Stimulated activated CD4-positive, alpha-beta T cell treated with anti-CD3 and anti-CD28 coated beads, Interleukin-15, amount 100 ng/mL, for 48 hours (primary cell): ENCODE data around the gene MGAT5.
"Not testable (repeated sequence)": the region's sequence is repeated elsewhere in the genome, so short reads cannot be mapped to it uniquely, and the experiment has no call there.

Experiments
- DNase-seq, 2 donors: peaks; one replicate each; pipeline ENCODE4 v3.0.0-alpha.2; 2020; ENCODE audit warnings: low read depth in 2 of 2

MGAT5 gene

DNA sequence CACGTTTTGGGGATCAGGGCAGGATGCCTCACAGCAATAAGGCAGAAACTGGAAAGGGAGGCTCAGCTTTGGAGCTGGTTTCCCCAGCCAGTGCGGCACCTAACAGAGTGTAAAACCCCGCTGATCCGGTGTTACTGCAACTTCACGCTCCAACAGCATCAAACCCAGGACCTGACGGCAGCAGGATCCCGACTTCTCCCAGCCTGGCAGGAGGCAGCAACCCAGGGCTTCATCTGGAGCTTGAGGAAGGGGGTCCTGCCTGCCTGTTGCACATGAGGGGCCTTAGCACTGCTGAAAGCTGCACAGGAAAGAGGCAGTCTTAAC, 209.8 kb downstream of the MGAT5 start:
- no peak for DNase-seq

- no peak for DNase-seq
These were observed 211.6 kb downstream of the MGAT5 start for GRCh38 chr2:134465228-134466105.

DNA sequence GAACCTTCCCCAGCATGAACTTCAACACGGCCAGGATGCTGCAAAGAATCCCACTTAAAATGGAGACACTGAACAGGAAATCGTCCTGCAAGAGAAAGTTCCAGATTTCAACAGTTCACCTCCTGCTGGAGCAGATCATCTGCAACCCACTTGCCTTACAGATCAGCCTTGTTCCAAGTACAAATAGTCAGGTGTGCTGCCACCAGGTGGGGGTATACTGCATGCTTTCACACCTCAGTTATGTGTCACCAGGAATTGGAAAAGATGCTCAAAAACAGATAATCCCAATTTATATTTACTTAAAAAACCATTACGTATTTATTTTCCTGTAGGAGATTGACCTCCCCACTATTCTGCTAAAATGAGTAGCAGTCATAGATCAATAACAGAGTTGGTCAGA, 212.3 kb downstream of the MGAT5 start:
- DNase-seq = no peak

DNA sequence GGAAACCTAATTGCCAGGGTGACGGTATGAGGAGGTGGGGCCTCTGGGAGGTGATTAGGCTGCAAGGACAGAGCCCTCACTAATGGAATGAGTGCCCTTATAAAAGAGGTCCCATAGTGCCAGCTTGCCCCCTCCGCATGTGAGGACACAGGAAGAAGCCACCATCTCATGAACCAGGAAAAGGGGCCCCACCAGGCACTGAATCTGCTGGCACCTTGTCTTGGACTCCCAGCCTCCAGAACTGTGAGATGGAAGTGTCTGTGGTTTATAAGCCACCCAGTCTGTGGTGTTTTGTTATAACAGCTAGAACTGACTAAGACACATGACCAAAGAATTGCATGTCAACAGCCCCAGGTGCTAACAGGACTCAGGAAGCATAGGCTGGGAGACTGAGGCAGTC, 214.3 kb downstream of the MGAT5 start:
- no peak for DNase-seq

DNA sequence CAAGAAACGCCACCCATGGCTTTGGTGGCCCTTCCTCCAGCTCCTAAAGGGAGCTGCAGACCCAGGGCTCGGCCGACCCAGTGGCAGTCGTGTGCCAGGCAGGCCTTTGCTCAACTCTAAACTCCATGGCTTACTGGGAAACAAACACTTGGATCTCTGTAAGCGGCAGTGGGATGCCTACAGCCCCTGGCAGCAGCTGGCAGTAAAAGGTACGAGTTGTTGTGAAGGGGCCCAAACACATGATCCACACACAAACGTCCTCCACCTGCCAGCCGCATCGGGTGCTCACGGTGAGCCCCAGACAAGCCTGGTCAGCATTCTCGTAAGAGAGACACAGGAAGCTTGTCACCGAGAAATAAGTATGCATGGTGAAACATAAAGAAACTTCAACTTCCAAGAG, 214.9 kb downstream of the MGAT5 start:
- DNase-seq = no peak

DNA sequence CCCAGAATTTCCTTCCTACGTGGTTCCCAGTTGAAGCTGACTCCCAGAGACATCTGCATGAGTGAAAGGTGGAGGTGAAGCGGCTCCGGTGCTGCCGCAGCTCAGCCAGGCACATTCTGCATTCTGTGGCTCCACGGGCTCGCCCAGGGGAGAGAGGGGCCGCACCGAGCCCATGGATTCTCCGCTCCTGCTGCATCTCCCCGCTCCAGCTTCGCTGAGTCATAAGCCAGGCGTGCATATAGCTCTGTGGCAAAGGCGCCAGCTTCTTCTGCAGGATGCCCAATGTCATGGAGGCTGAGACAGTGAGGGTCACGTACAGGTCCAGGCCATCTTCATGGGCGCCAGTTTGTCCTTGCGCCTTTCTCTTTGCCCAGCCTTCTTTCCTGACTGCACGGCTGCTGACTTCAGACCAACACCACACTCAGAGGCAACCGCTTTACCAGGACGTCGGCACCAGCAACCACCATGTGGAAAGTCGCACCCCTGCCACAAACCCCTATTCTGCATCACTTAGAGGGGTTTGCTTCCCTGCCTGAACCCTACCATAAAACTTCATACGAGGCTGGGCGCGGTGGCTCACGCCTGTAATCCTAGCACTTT, 215.7 kb downstream of the MGAT5 start:
- DNase-seq = no peak

GRCh38 chr2:134470561-134471168, 216.8 kb downstream of the MGAT5 start:
- no peak for DNase-seq

DNA sequence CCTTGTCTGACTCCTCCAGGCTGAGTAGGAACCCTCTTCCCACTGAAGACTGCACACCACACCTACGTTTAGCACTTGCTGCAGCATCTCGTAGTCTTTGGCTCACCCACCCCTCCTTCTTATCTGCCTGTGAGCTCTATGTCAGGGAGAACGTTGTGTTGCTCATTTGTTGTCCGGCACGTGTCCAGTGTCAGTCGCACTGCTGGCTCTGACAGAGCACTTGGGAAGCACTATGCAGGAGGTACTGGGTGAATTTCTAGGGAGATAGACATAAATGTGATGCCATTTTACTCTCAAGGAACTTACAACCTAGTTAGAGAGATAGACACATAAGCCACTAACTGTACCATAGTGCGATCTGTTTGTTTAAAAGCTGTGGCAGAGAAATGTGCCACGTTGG, 223.1 kb downstream of the MGAT5 start:
- DNase-seq = not testable (repeated sequence)

DNA sequence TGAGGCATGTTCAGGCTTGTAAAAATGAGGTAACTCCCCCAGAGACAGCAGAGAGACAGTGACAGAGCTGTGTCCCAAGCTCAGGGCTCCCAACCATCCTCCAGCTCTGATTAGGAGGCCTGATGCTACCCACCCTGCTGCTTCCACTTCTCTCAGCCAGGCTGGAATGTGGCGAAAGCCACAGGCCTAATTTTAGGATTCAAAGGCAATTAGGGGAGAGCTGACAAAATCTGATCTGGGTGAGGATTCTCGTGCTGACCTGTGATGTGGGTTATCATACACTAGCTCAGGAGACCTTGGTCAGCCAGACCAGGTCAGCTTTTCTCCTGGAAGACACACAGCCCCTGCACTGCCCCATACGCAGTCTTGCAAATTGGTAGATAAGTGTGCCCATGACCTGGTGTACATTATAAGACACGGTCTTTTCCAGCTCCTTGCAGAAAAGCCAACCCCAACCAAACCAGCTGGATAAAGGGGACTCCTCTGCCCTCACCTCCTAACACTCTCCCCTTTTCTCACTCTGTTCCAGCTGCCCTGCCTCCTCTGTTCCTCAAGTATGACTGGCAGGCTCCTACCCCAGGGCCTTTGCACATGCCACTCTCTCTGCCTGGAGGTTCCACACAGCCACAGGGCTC, 225.9 kb downstream of the MGAT5 start:
- no peak for DNase-seq

GRCh38 chr2:134482131-134482723, 228.4 kb downstream of the MGAT5 start:
- DNase-seq = no peak

DNA sequence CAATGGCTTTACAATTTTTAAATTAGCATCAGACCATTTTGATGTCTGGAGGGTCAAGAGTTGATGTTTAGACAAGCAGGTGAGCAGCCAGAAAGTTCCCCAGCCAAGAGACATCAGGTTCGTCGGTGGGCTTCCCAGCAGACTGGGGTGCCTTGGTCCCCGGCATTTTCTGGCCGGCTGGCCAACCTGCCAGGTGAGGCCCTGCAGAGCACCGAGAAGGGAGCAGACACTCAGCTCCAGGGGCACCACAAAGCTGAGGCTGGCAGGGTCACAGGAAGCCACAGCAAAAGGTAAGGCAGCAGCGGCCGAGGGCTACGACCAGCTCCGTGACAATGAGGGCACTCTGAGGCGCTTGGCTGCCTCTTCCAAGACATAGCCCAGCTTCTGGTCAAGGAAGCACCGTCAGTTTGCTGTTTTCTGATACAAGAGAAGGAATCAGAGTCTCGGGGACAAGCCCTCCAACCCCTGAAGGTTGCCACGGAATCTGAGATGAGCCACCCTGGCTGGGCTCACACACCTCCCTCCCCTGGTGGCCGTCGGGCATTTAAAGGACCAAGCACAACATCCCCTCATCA, 229.0 kb downstream of the MGAT5 start:
- no peak for DNase-seq

DNA sequence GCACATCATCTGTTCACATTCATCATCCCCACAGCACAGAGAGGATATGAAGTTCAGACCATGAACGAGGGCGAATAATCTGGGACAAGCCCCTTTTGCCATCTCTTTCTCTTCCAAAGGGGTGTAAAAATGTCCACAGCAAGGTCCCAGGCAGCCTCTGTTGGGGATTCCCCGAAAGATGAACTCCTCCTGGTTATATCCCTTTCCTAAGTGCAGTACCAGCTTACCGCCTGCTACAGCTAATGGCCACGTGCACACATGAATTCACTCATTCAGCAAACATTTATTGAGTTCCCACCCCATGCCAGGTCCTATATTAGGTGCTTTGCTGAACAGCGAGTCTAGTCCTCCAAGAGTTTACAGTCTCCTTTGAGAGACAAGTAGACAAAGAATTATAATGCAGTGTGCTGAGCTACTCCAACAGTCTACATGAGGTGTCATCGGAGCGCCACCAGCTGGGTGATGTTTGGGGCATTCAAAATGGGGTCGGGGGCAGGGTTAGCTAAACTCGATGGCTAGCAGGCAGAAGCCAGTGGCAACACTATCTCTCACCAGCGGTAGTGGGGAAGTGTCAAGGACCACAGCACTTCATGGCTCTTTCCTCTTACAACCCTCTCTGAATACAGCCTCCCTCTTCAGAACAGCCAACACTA, 236.0 kb downstream of the MGAT5 start:
- no peak for DNase-seq

DNA sequence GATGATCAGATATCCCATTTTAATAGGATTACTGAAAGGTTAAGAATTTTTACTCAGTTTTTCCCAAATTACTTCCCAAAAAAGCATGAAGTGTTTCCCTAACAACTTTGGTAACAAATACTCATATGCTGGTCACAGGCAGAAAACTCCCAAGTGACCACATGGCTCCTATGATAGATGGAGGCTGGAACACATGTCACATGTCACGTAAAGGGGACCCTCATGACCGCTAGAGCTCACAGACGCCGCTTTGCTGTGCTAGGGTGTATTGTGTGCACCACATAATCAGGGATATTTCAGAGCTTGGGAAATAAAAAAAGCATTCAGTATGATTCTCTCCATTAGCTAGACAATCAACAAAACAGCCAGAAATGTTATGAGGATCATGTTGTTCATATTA, 236.7 kb downstream of the MGAT5 start:
- DNase-seq = no peak

GRCh38 chr2:134491022-134491421, 237.2 kb downstream of the MGAT5 start:
- DNase-seq = no peak

DNA sequence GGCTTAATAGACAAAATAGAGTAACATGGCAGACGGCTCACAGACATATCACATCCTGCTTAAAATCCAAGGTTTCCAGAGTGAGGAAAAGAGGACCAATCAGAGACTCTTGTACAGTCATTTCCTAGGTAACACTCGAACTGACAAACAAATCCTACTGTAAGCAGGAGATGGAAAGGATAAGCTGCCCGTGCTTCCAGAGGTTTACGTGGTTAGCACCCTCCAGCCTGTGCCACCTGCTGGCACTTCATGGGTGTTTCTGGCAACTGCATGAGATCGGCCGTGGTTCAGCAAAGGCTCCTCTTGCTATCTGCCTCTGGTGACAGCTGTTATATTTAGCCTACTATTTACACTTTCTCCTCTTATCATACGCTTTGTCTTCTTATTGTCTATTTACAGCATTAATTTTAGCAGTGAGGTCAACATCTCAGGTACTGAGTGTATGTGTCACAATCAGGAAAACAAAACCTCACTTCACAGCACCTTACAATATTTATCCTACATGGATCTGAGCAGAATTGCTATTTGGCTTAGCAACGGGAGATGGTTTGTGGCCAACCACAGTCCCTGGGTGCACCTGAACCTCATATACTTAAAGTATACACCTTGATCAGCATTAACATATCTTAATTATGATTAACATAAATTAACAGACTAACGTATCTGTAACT, 238.0 kb downstream of the MGAT5 start:
- no peak for DNase-seq

DNA sequence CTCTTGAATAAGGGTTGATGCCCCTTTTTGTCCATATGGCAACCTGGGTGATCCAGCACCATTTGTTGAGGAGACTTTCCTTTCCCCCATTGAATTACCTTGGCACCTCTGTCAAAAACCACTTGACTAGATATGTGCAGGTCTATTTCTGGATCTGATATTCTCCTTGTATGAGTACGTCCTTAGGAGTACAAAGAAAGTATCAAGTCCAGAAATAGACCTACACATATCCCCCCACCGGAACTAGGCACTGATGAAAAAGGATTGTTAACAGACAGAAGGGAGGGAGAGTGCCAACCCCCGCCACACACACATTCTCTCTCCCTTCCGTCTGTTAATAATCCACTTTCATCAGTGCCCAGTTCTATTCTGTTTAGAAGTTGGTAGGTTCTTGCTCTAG, 239.9 kb downstream of the MGAT5 start:
- no peak for DNase-seq

DNA sequence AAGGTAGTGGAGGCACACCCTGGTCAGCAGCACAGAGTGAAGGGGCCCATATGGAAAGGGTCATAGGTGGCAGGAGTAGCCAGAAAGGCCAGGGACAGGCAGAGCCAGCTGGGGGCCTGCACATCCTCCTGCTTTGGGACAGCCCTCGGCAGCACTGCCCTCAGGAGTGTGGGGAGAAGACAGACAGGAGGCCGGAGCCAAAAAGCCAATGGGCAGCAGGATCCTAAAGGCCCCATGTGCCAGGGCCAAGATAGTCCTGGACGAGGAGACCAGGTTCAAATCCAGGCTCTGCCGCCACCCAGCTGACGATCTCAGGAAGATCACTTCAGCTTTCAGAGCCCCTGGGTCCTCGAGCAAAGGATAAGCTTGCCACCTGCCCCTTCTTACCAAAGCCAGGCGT, 244.8 kb downstream of the MGAT5 start:
- DNase-seq = no peak

- no peak for DNase-seq
These were observed 245.5 kb downstream of the MGAT5 start for GRCh38 chr2:134499307-134499926.

DNA sequence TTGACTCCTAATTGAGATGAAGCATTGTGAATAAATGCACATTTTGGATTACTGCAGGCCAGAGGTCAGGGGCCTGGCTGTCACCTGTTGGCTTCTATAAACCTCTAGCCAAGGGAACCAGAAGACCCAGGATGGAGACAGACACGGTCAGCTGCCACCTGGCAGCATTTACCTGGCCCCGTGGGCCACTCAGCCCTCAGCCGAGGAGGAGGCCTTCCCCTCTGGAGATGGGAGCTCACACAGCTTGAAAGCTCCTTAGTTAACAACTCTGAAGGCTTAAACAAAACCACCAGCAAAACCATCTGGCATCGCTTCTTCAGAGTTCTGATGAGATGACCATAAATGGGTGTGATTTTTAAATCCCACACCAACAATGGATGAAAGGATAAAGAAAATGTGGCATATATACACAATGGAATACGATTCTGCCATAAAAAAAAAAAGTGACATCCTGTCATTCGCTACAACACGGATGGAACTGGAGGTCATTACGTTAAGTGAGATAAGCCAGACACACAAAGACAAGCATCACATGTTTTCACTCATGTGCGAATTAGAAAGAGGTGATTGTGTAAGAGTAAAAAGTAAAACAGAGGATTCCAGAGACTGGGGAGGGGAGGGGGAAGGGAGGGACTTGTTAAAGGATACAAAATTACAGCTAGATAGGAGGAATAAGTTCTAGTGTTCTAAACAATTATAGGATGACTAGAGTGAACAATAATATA, 246.5 kb downstream of the MGAT5 start:
- no peak for DNase-seq
